IgD-negative memory B cell (primary cell): ENCODE data around the gene NAA80. TPM values are rescaled to one million over a fixed set of nuclear protein-coding genes. Genes with fewer than 3 reads are reported as not detected.
A peak's percentile ranks its signal among the peaks of the same experiment; 100 is the strongest.

ENCODE experiments used
- H3K27ac Mint-ChIP-seq, 3 donors: one replicate each; pipeline ENCODE4 v1.8.0; 2020 to 2022; ENCODE audit warnings: mild to moderate bottlenecking in 3 of 3, mixed read lengths in 3 of 3, moderate library complexity in 1 of 3
- H3K27me3 Mint-ChIP-seq: one replicate; pipeline ENCODE4 v1.8.0; 2021; ENCODE audit warnings: mixed read lengths
- H3K36me3 Mint-ChIP-seq: one replicate; pipeline ENCODE4 v1.8.0; 2020; ENCODE audit warnings: mild to moderate bottlenecking, mixed read lengths
- H3K4me1 Mint-ChIP-seq, 3 donors: one replicate each; pipeline ENCODE4 v1.8.0; 2020 to 2022; ENCODE audit warnings: mixed read lengths in 3 of 3, mild to moderate bottlenecking in 1 of 3
- H3K4me3 Mint-ChIP-seq, 4 donors: one replicate each; pipeline ENCODE4 v1.8.0; 2020 to 2022; ENCODE audit warnings: mild to moderate bottlenecking in 4 of 4, mixed read lengths in 4 of 4, moderate library complexity in 3 of 4
- H3K9me3 Mint-ChIP-seq, 3 donors: one replicate each; pipeline ENCODE4 v1.8.0; 2020 to 2021; ENCODE audit warnings: mixed read lengths in 3 of 3, mild to moderate bottlenecking in 1 of 3
- polyA plus RNA-seq: library from polyadenylated mRNA; unstranded; fragments of 300-500 nt; fragmentation: Illumina TruSeq; gene quantifications from one replicate; pipeline ENCODE4 v1.2.3, GENCODE V29; 2021

NAA80 gene
- polyA plus RNA-seq, 1 donor from 2014 or later = 20.5 TPM

GRCh38 chr3:50323092-50323600, 23.9 kb upstream of the NAA80 start:
- H3K27me3 Mint-ChIP-seq = no peaks in the 10 kb centered on the region
- no peaks in the 10 kb centered on the region for H3K36me3 Mint-ChIP-seq
- H3K27ac Mint-ChIP-seq = peak overlapping the region in 2 of 3 donors; percentile 53 to 89
- H3K4me1 Mint-ChIP-seq = peaks cover 17 to 34% (median 28%) of the 10 kb centered on the region in 3 donors
- H3K4me3 Mint-ChIP-seq = peak overlapping the region in 2 of 4 donors; percentile 13 to 92
- H3K9me3 Mint-ChIP-seq = no peaks in the 10 kb centered on the region

GRCh38 chr3:50322386-50323091, 23.3 kb upstream of the NAA80 start, which contains the start of gene HYAL2:
Gene HYAL2, minus strand, starts transcription at chr3:50322745. Its CDS starts 2,256 bp downstream, at chr3:50320489.
- H3K4me3 Mint-ChIP-seq = peak within 1 kb of the TSS; percentile 84 to 96 (median 94)
- no peaks in the 10 kb centered on the region for H3K36me3 Mint-ChIP-seq
- H3K27me3 Mint-ChIP-seq = no peaks in the 10 kb centered on the region
- H3K27ac Mint-ChIP-seq = peak within 1 kb of the TSS; percentile 89 to 96 (median 95)
- peaks cover 15 to 31% (median 26%) of the 10 kb centered on the region in 3 donors for H3K4me1 Mint-ChIP-seq
- no peaks in the 10 kb centered on the region for H3K9me3 Mint-ChIP-seq

GRCh38 chr3:50322115-50322385, 22.8 kb upstream of the NAA80 start:
- peaks cover 16 to 32% (median 25%) of the 10 kb centered on the region in 3 donors for H3K4me1 Mint-ChIP-seq
- H3K9me3 Mint-ChIP-seq = no peaks in the 10 kb centered on the region
- H3K4me3 Mint-ChIP-seq = peak overlapping the region in 3 of 4 donors; percentile 84 to 95 (median 90)
- peak overlapping the region in 2 of 3 donors; percentile 89 to 95 for H3K27ac Mint-ChIP-seq
- H3K36me3 Mint-ChIP-seq = no peaks in the 10 kb centered on the region
- H3K27me3 Mint-ChIP-seq = no peaks in the 10 kb centered on the region

GRCh38 chr3:50321336-50322114, 22.3 kb upstream of the NAA80 start:
- Mint-ChIP-seq H3K27ac (peak overlapping the region; percentile 89 to 96 (median 95)), H3K36me3 (no peaks in the 10 kb centered on the region), H3K4me3 (peak overlapping the region; percentile 84 to 96 (median 92)), H3K27me3 (no peaks in the 10 kb centered on the region), H3K9me3 (no peaks in the 10 kb centered on the region), H3K4me1 (peaks cover 21 to 37% (median 26%) of the 10 kb centered on the region in 3 donors)

GRCh38 chr3:50320853-50321335, 21.7 kb upstream of the NAA80 start:
- Mint-ChIP-seq H3K36me3 (peaks cover 2% of the 10 kb centered on the region), H3K27me3 (no peaks in the 10 kb centered on the region), H3K9me3 (no peaks in the 10 kb centered on the region), H3K27ac (peak overlapping the region; percentile 33 to 88 (median 82)), H3K4me1 (peaks cover 25 to 41% (median 28%) of the 10 kb centered on the region in 3 donors), H3K4me3 (peak overlapping the region; percentile 89 to 98 (median 93))

GRCh38 chr3:50319894-50320625, 20.9 kb upstream of the NAA80 start:
- H3K27me3 Mint-ChIP-seq = no peaks in the 10 kb centered on the region
- peaks cover 25 to 41% (median 28%) of the 10 kb centered on the region in 3 donors for H3K4me1 Mint-ChIP-seq

DNA sequence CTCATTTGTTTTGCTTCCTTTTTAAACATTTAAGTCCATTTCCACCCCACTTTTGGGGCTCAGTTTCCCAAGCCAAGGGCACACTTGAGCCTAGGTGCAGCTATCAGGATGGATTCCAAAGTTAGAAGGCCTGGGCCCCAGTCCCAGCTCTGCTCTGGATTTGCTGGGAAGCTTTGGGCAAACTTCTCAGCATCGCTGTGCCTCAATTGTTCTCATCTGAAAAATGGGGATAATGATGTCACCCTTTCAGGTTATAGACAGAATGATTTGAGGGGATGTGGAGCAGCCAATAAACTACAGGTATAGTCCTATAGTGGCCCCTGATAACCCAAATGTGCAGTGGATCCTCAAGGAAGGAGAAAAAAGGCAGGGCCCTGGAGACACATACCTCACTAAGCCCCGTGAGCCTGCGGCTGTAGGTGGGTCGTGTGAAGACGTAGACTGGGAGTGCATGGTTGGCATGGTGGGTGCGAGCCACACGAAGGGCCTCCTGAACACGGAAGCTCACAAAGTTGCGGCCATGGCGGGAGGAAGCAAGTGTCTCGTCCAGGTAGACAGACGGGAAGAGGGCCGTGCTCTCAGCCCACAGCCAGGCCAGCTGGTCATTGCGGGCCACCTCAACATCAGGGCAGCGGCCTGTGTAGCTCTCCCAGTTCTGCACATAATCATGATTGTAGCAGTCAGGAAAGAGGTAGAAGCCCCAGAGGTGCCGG, 20.1 kb upstream of the NAA80 start:
- H3K27me3 Mint-ChIP-seq = no peaks in the 10 kb centered on the region
- peaks cover 24 to 35% (median 25%) of the 10 kb centered on the region in 3 donors for H3K4me1 Mint-ChIP-seq
- peak overlapping the region in 1 of 3 donors; percentile 82 for H3K27ac Mint-ChIP-seq
- H3K4me3 Mint-ChIP-seq = peak overlapping the region in 2 of 4 donors; percentile 48 to 92
- H3K9me3 Mint-ChIP-seq = no peaks in the 10 kb centered on the region
- H3K36me3 Mint-ChIP-seq = peaks cover 2% of the 10 kb centered on the region

More at GRCh38 chr3:50319894-50320625, 20.9 kb upstream of the NAA80 start:
- H3K4me3 Mint-ChIP-seq = peak overlapping the region; percentile 89 to 98 (median 93)
- H3K9me3 Mint-ChIP-seq = no peaks in the 10 kb centered on the region
- H3K36me3 Mint-ChIP-seq = peaks cover 2% of the 10 kb centered on the region
- peak overlapping the region; percentile 33 to 88 (median 82) for H3K27ac Mint-ChIP-seq

DNA sequence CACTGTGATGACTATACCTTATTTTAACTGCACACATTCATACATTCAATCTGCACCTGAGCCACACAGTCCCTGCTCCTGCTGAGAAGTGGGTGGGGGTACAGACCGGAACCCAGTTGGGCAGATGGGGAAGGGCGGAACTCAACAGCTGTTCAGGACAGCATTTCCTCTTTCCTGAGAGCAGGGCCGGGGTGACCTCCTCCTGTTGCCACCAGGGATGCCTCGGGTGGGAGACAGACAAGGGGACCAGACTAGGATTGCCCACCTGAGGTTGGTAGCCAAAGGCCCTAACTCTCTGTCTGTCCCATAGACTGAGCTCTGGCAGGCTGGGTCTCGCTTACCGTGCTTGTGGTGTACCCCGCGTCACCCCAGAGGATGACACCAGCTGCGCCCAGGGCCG, 19.4 kb upstream of the NAA80 start:
- H3K27ac Mint-ChIP-seq = peak overlapping the region in 2 of 3 donors; percentile 73 to 82
- peak overlapping the region in 3 of 4 donors; percentile 52 to 92 (median 78) for H3K4me3 Mint-ChIP-seq

DNA sequence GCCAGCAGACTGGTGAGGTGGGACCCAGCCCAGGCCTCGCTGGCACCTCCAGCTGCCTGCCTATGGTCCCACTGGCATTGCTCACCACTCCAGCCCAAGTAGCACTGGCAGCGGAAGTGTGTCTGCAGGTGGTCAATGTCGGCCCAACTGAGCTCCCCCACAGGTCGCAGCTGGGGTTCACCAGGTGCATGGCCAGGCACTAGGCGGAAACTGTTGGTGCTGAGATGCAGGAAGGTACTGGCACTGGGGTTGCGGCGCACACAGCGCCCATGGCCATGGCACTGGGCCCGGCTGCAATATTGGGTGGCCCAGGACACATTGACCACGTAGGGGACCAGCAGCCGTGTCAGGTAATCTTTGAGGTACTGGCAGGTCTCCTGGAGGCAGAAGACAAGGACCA, 19.0 kb upstream of the NAA80 start:
- Mint-ChIP-seq H3K27ac (peak overlapping the region in 1 of 3 donors; percentile 82), H3K4me3 (peak overlapping the region in 2 of 4 donors; percentile 78 to 92), H3K27me3 (no peaks in the 10 kb centered on the region), H3K36me3 (peaks cover 2% of the 10 kb centered on the region), H3K9me3 (no peaks in the 10 kb centered on the region), H3K4me1 (peaks cover 24 to 39% (median 25%) of the 10 kb centered on the region in 3 donors)

More for the DNA sequence above, 19.4 kb upstream of the NAA80 start:
- Mint-ChIP-seq H3K9me3 (no peaks in the 10 kb centered on the region), H3K4me1 (peaks cover 24 to 39% (median 25%) of the 10 kb centered on the region in 3 donors), H3K27me3 (no peaks in the 10 kb centered on the region), H3K36me3 (peaks cover 2% of the 10 kb centered on the region)

DNA sequence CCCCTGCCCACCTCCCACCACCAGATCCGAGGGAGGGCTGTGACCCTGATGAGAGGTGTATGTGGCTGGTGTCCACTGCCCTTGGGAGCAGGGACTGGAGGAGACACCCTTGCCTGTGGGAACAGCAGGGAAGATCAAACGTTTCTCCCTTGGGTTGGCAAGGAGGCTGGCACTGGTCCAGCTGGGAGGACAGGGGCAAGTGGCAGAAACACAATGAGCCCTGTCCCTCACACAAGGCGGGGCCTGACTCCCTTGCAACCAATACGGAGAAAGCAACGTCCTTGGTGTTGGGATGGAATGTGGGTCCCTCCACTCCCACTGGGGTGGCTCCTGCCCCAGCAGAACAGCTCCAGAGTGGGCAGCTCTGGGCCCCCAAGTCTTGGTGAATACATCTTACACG, 18.1 kb upstream of the NAA80 start:
- H3K27ac Mint-ChIP-seq = peak overlapping the region in 1 of 3 donors; percentile 78
- peak overlapping the region in 1 of 4 donors; percentile 82 for H3K4me3 Mint-ChIP-seq
- no peaks in the 10 kb centered on the region for H3K27me3 Mint-ChIP-seq
- H3K9me3 Mint-ChIP-seq = no peaks in the 10 kb centered on the region
- H3K36me3 Mint-ChIP-seq = peaks cover 2% of the 10 kb centered on the region
- H3K4me1 Mint-ChIP-seq = peaks cover 21 to 39% (median 24%) of the 10 kb centered on the region in 3 donors

- Mint-ChIP-seq H3K4me1 (peaks cover 20 to 39% (median 24%) of the 10 kb centered on the region in 3 donors), H3K27ac (peak overlapping the region; percentile 65 to 78 (median 68)), H3K9me3 (no peaks in the 10 kb centered on the region), H3K27me3 (no peaks in the 10 kb centered on the region), H3K36me3 (peaks cover 2% of the 10 kb centered on the region), H3K4me3 (peak overlapping the region; percentile 45 to 86 (median 79))
Observed at GRCh38 chr3:50316657-50317242, 17.5 kb upstream of the NAA80 start.

DNA sequence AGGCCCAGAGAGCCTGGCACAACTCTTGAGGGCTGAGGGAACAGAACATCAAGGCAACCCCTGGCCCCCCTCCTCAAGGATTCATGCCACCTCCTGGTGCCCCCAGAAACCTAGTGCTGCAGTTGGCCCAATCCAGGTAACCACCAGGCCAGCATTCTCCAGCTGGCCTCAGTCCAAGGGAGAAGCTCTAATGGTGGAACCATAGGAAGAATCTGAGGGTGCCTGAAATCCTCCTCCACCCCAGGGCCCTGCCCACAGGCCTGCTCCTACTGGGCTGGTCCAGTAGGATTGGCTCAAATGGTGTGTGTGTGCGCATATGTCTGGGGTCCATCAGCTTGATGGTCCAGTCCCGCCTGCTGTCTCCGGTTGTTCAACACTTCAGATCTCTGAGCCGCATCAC, 15.6 kb upstream of the NAA80 start:
- Mint-ChIP-seq H3K36me3 (peaks cover 2% of the 10 kb centered on the region), H3K27ac (no peak overlapping the region), H3K4me3 (no peak overlapping the region), H3K4me1 (peaks cover 14 to 31% (median 18%) of the 10 kb centered on the region in 3 donors), H3K9me3 (no peaks in the 10 kb centered on the region), H3K27me3 (no peaks in the 10 kb centered on the region)

- Mint-ChIP-seq H3K4me3 (no peak overlapping the region), H3K36me3 (peaks cover 2% of the 10 kb centered on the region), H3K27me3 (no peaks in the 10 kb centered on the region), H3K27ac (peak overlapping the region in 1 of 3 donors; percentile 26), H3K4me1 (peaks cover 12 to 28% (median 16%) of the 10 kb centered on the region in 3 donors), H3K9me3 (no peaks in the 10 kb centered on the region)
Observed at GRCh38 chr3:50314342-50314741, 15.1 kb upstream of the NAA80 start.
